ENCODE measurements around the gene TBC1D22A.
"Not testable (repeated sequence)": the region's sequence is repeated elsewhere in the genome, so short reads cannot be mapped to it uniquely, and the experiment has no call there.

Gene TBC1D22A

DNA sequence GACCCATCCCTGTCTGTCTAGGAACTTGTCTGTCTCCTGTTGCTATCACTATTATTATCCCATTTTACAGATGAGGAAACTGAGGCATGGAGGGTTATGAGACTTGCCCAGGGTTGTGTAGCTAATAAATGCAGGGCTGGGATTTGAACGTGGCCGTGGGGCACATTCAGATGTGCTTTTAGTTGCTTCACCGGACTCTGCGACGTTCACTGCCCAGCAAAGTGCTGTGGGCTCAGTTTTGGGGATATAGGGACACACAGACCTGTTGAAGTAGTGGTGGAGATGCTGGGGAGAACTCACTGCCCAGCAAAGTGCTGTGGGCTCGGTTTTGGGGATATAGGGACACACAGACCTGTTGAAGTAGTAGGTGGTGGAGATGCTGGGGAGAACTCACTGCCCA lies 405.5 kb downstream of the TBC1D22A start:
- H3K4me3 ChIP-seq (ENCODE audit: low read length); H3K4me1 ChIP-seq (ENCODE audit: insufficient read depth, low read length); H3K27ac ChIP-seq (ENCODE audit: low read length); H3K9me3 ChIP-seq (ENCODE audit: insufficient read depth, low read depth, low read length); H3K9ac ChIP-seq (ENCODE audit: low read depth, low read length); H3K36me3 ChIP-seq (ENCODE audit: insufficient read depth, low read depth, low read length); H3K27me3 ChIP-seq (ENCODE audit: insufficient read depth, low read length): not testable (repeated sequence)

DNA sequence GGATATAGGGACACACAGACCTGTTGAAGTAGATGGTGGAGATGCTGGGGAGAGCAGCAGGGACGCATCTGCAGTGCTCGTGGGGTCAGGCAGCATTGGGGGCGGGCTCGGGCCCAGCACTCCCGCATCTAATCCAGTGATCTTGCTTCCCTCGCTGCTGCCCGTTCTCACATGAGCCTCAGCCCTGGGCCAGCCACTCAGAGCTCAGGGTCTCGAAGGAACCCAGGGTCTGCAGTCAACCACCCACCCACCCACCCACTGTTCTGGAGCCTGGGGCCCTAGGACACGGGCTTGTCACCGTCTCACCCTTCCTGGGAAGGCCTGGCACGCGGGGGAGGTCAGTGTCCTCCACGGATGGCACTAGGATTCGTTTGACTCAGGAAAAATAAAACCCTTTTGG lies 406.0 kb downstream of the TBC1D22A start:
- no peaks in the 10 kb centered on the region for H3K36me3 ChIP-seq (ENCODE audit: insufficient read depth, low read depth, low read length)
- H3K27me3 ChIP-seq (ENCODE audit: insufficient read depth, low read length): no peaks in the 10 kb centered on the region
- no peak overlapping the region for H3K27ac ChIP-seq (ENCODE audit: low read length)
- H3K4me3 ChIP-seq (ENCODE audit: low read length): no peak overlapping the region
- no peaks in the 10 kb centered on the region for H3K4me1 ChIP-seq (ENCODE audit: insufficient read depth, low read length)
- no peak overlapping the region for H3K9ac ChIP-seq (ENCODE audit: low read depth, low read length)
- H3K9me3 ChIP-seq (ENCODE audit: insufficient read depth, low read depth, low read length): peaks cover 5% of the 10 kb centered on the region; the same call in 1 of the 2 replicates

DNA sequence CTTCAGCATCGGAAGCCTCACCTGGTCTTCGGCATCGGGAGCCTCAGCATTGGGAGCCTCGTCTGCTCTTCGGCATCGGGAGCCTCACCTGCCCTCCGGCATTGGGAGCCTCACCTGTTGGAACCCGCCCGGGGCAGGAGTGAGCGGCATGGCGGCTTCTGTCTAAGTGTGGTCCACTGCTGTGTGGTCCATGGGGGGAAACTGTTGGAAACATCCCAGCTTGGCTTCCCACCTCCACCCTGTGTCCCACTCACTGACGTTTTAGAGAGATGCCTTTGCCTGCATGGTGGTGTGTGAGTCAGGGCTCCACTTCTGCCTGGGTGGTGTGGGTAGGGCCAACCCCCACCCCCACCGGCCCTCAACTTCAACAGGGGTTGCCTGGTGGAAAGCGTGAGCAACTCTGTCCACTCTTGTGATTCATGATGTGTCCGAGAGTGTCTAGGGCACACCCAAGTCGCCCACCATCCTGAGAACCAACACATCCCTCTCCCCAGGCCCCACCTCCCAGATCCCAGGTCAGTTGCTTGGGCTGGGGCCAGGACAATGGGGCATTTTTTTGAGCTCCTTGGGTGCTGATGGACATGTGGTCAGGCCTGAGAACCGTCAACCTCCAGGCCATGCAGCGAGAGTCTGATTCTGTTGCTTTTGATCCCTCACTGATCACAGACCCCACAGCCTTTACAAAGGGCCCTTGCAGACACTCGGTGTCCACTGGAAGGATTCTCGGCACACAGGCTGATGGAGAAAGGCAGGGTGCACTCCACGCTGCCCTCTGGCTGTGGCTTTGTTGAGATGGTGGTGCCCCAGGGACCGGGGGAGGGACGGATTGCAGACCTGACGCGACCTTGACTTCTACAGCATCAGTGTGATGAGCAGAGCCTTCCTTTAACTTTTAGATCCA lies 406.7 kb downstream of the TBC1D22A start:
- Histone ChIP-seq H3K27ac (ENCODE audit: low read length) (no peak overlapping the region), H3K4me3 (ENCODE audit: low read length) (no peak overlapping the region), H3K27me3 (ENCODE audit: insufficient read depth, low read length) (no peaks in the 10 kb centered on the region), H3K4me1 (ENCODE audit: insufficient read depth, low read length) (no peaks in the 10 kb centered on the region), H3K9me3 (ENCODE audit: insufficient read depth, low read depth, low read length) (peaks cover 5% of the 10 kb centered on the region; the same call in 1 of the 2 replicates), H3K9ac (ENCODE audit: low read depth, low read length) (no peak overlapping the region), H3K36me3 (ENCODE audit: insufficient read depth, low read depth, low read length) (no peaks in the 10 kb centered on the region)

DNA sequence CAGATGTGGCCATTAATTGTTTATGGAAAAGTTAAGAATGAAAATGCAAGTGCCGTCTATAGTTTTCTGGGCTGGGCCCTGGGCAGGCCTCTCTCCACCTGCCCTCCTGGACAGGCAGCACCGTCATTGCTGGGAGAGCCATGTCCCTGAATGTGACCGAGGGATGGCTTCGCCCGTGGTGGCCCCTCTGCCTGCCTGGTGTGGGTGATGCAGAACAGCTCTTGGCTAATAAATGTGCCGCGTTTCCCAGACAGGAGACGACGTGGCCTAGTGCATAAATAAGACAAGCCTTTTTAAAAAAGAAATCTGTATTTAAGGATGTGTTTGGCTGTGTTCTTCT lies 407.3 kb downstream of the TBC1D22A start:
- peaks cover 5% of the 10 kb centered on the region; the same call in 1 of the 2 replicates for H3K9me3 ChIP-seq (ENCODE audit: insufficient read depth, low read depth, low read length)

DNA sequence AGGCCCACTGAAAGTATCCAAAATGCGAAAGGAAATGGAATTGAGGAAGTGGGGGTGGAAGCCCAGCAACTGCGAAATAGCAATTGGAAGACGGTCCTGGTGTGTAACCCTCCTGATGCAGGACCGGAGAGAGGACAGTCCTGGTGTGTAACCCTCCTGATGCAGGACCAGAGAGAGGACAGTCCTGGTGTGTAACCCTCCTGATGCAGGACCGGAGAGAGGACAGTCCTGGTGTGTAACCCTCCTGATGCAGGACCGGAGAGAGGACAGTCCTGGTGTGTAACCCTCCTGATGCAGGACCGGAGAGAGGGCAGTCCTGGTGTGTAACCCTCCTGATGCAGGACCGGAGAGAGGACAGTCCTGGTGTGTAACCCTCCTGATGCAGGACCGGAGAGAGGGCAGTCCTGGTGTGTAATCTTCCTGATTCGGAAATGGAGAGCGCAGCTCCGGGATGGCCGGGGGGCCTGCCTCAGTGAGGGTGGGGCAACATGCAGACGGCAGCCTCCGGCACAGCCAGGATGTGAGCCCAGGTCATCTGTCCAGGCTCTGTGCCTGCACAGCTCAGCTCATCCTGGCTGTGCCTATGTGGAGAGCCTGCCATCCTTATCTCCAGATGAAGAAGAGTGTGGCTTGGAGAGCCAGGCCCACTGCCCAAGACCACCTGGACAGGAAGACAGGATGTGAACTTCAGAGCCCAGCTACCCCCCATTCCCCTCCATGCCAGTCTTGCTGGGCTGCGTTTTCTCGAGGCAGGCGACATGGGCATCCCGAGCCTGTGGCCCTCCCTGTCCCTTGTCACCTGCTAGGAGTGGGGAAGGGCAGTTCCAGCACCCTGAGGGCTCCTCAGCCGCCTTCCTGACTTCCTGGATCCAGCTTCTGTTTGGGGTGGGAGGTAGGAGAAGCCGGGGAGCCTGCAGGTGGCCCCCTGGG lies 408.3 kb downstream of the TBC1D22A start:
- H3K27me3 ChIP-seq (ENCODE audit: insufficient read depth, low read length); H3K4me3 ChIP-seq (ENCODE audit: low read length); H3K27ac ChIP-seq (ENCODE audit: low read length); H3K4me1 ChIP-seq (ENCODE audit: insufficient read depth, low read length); H3K9me3 ChIP-seq (ENCODE audit: insufficient read depth, low read depth, low read length); H3K9ac ChIP-seq (ENCODE audit: low read depth, low read length); H3K36me3 ChIP-seq (ENCODE audit: insufficient read depth, low read depth, low read length): not testable (repeated sequence)

More for the DNA sequence above, 407.3 kb downstream of the TBC1D22A start:
- no peaks in the 10 kb centered on the region for H3K27me3 ChIP-seq (ENCODE audit: insufficient read depth, low read length)
- no peak overlapping the region for H3K9ac ChIP-seq (ENCODE audit: low read depth, low read length)
- H3K27ac ChIP-seq (ENCODE audit: low read length): no peak overlapping the region
- H3K36me3 ChIP-seq (ENCODE audit: insufficient read depth, low read depth, low read length): no peaks in the 10 kb centered on the region
- H3K4me3 ChIP-seq (ENCODE audit: low read length): no peak overlapping the region
- no peaks in the 10 kb centered on the region for H3K4me1 ChIP-seq (ENCODE audit: insufficient read depth, low read length)

DNA sequence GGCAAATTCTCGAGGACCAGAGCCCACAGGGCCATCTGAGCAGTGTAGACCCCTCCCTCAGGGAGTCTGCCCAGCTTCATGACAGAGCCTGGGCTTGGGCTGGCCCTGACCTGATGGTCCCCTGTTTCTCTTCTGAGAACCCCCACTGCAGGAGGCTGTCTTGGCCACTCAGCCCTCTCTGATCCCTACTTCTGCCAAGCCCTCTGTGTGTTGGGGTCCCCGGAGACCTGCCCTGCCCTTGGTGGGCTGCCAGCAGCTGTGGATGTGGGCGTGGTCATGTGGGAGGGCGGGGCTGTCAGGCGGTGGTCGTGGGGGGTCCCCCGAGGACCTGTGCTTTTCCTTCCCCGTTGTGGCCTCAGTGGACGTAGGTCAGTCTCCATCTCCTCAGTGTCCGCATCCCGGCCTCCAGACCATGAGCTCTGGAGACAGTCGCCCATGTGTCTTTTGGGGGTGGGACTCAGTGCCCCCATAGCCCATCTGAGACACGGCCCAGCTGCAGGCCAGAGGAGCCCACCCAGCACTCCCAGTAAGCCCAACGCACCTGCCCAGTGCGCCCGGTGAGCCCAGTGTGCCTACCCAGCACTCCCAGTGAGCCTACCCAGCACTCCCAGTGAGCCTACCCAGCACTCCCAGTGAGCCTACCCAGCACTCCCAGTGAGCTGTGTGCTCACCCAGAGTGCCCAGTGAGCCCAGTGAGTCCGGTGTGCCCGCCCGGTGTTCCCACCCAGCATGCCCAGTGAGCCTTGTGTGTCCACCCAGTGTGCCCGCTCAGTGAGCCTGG lies 409.2 kb downstream of the TBC1D22A start:
- Histone ChIP-seq H3K27ac (ENCODE audit: low read length) (no peak overlapping the region), H3K9ac (ENCODE audit: low read depth, low read length) (no peak overlapping the region), H3K27me3 (ENCODE audit: insufficient read depth, low read length) (no peaks in the 10 kb centered on the region), H3K4me3 (ENCODE audit: low read length) (no peak overlapping the region), H3K4me1 (ENCODE audit: insufficient read depth, low read length) (no peaks in the 10 kb centered on the region), H3K36me3 (ENCODE audit: insufficient read depth, low read depth, low read length) (no peaks in the 10 kb centered on the region), H3K9me3 (ENCODE audit: insufficient read depth, low read depth, low read length) (peaks cover 5% of the 10 kb centered on the region; the same call in 1 of the 2 replicates)

DNA sequence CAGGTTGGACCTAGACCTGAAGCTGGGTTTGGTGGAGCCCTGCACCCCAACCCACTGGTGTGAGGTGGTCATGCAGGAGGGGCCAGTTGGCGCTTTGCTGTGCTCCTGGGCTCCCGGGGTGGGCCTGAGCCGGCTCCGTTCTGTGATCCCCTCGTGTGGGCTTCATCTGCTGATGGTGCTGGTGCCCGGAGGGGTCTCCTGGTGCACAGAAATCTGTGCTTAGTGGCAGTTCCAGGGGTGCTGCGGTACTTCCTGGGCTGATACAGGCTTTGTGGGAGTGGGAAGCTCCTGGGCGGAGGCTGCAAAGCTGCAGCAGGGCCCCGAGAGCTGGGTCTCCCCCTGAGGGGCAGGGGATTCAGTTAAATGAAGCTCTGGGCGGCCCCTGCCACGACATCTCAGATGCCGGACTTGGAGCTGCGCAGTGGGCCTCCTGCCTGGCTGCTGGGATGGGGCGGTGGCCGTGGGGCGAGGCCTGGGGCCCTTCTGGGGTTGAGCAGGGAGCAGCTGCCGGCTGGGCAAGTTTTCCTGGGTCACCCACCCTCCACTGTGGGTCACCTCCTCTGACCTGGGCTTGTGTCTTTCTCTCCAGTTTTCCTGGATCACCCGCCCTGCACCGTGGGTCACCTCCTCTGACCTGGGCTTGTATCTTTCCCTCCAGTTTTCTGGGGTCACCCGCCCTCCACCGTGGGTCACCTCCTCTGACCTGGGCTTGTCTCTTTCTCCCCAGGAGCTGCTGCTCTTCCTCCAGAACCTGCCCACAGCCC lies 410.5 kb downstream of the TBC1D22A start:
- Histone ChIP-seq H3K9me3 (ENCODE audit: insufficient read depth, low read depth, low read length) (no peaks in the 10 kb centered on the region), H3K36me3 (ENCODE audit: insufficient read depth, low read depth, low read length) (no peaks in the 10 kb centered on the region), H3K27ac (ENCODE audit: low read length) (no peak overlapping the region), H3K27me3 (ENCODE audit: insufficient read depth, low read length) (no peaks in the 10 kb centered on the region), H3K4me3 (ENCODE audit: low read length) (no peak overlapping the region), H3K4me1 (ENCODE audit: insufficient read depth, low read length) (no peaks in the 10 kb centered on the region), H3K9ac (ENCODE audit: low read depth, low read length) (no peak overlapping the region)

DNA sequence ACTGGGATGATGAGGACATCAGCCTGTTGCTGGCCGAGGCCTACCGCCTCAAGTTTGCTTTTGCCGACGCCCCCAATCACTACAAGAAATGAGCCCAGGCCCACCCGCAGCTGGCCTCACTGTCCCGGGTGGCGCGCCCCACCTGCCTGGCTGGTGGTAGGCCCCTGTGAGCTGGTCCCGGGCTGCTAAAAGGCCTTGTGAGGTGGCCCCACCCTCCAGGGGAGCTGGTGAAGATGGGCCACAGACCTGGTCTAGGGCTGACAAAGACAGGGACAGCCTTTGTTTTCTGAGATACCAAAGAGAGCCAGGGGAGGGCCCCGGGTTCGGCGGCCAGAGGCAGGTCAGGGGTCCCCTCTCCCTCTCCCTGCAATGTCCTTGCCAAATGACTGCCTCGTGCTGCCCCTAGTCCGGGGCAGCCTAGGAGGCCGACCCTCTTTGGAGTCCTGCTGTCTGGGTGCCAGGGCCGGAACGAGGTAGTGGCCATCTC lies 411.1 kb downstream of the TBC1D22A start:
- H3K27me3 ChIP-seq (ENCODE audit: insufficient read depth, low read length): no peaks in the 10 kb centered on the region
- no peaks in the 10 kb centered on the region for H3K36me3 ChIP-seq (ENCODE audit: insufficient read depth, low read depth, low read length)
- no peaks in the 10 kb centered on the region for H3K9me3 ChIP-seq (ENCODE audit: insufficient read depth, low read depth, low read length)
- H3K9ac ChIP-seq (ENCODE audit: low read depth, low read length): no peak overlapping the region
- H3K27ac ChIP-seq (ENCODE audit: low read length): no peak overlapping the region
- no peak overlapping the region for H3K4me3 ChIP-seq (ENCODE audit: low read length)
- H3K4me1 ChIP-seq (ENCODE audit: insufficient read depth, low read length): no peaks in the 10 kb centered on the region

DNA sequence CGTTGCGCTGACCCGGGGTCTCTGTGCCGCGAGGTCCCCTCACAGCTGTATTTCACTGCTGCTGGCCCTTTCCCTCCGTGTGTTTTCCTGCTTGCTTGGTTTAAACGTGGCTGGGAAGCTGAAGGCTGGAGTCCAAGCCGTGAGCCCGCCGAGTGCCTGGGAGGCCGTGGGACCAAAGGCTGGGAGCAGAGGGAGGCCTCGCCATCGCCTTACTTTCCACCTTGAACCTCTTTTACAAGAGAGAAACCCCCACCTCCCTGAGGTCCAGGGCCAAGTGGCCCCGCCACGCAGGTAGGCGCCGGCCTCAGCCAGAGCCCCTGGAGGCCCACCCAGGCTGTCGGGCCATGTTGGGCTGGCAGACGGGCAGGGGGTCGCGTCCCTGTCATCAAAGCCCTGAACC lies 411.6 kb downstream of the TBC1D22A start:
- Histone ChIP-seq H3K27me3 (ENCODE audit: insufficient read depth, low read length) (no peaks in the 10 kb centered on the region), H3K36me3 (ENCODE audit: insufficient read depth, low read depth, low read length) (no peaks in the 10 kb centered on the region), H3K27ac (ENCODE audit: low read length) (no peak overlapping the region), H3K4me3 (ENCODE audit: low read length) (no peak overlapping the region), H3K4me1 (ENCODE audit: insufficient read depth, low read length) (no peaks in the 10 kb centered on the region), H3K9me3 (ENCODE audit: insufficient read depth, low read depth, low read length) (no peaks in the 10 kb centered on the region), H3K9ac (ENCODE audit: low read depth, low read length) (no peak overlapping the region)

DNA sequence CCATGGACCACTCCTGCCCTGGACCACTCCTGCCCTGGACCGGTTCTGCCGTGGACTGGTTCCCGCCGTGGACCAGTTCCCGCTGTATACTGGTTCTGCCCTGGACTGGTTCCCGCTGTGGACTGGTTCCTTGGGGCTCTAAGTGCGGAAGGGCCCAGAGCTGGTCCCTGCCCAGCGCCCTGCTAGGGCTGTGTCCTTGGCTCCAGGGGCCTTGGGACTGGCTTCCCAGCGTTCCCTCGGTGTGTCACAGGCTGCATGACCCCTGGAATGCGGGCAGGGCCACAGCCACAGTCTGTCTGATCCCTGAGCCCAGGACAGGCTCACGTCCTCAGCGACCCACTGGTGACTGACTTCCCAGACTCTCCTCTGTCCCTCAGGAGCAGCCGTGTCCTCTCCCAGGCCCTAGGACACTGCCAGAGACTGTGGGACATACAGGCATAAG lies 412.2 kb downstream of the TBC1D22A start:
- no peak overlapping the region for H3K27ac ChIP-seq (ENCODE audit: low read length)
- no peaks in the 10 kb centered on the region for H3K4me1 ChIP-seq (ENCODE audit: insufficient read depth, low read length)
- H3K9me3 ChIP-seq (ENCODE audit: insufficient read depth, low read depth, low read length): no peaks in the 10 kb centered on the region; the same call in 1 of the 2 replicates
- H3K4me3 ChIP-seq (ENCODE audit: low read length): no peak overlapping the region
- no peak overlapping the region for H3K9ac ChIP-seq (ENCODE audit: low read depth, low read length)
- no peaks in the 10 kb centered on the region for H3K36me3 ChIP-seq (ENCODE audit: insufficient read depth, low read depth, low read length)
- H3K27me3 ChIP-seq (ENCODE audit: insufficient read depth, low read length): no peaks in the 10 kb centered on the region
